IgD-negative memory B cell (primary cell): ENCODE results near the gene FSIP1. TPM values are rescaled to one million over a fixed set of nuclear protein-coding genes. Genes with fewer than 3 reads are reported as not detected.

ENCODE experiments used
- H3K27ac Mint-ChIP-seq, 3 donors: one replicate each; pipeline ENCODE4 v1.8.0; 2020 to 2022; ENCODE audit warnings: mild to moderate bottlenecking in 3 of 3, mixed read lengths in 3 of 3, moderate library complexity in 1 of 3
- H3K27me3 Mint-ChIP-seq: one replicate; pipeline ENCODE4 v1.8.0; 2021; ENCODE audit warnings: mixed read lengths
- H3K36me3 Mint-ChIP-seq: one replicate; pipeline ENCODE4 v1.8.0; 2020; ENCODE audit warnings: mild to moderate bottlenecking, mixed read lengths
- H3K4me1 Mint-ChIP-seq, 3 donors: one replicate each; pipeline ENCODE4 v1.8.0; 2020 to 2022; ENCODE audit warnings: mixed read lengths in 3 of 3, mild to moderate bottlenecking in 1 of 3
- H3K4me3 Mint-ChIP-seq, 4 donors: one replicate each; pipeline ENCODE4 v1.8.0; 2020 to 2022; ENCODE audit warnings: mild to moderate bottlenecking in 4 of 4, mixed read lengths in 4 of 4, moderate library complexity in 3 of 4
- H3K9me3 Mint-ChIP-seq, 3 donors: one replicate each; pipeline ENCODE4 v1.8.0; 2020 to 2021; ENCODE audit warnings: mixed read lengths in 3 of 3, mild to moderate bottlenecking in 1 of 3
- polyA plus RNA-seq: library from polyadenylated mRNA; unstranded; fragments of 300-500 nt; fragmentation: Illumina TruSeq; gene quantifications from one replicate; pipeline ENCODE4 v1.2.3, GENCODE V29; 2021

FSIP1 gene
- polyA plus RNA-seq, 1 donor from 2014 or later = 0.61 TPM

- Mint-ChIP-seq H3K4me3 (no peak overlapping the region), H3K27me3 (peaks cover 3% of the 10 kb centered on the region), H3K4me1 (no peaks in the 10 kb centered on the region), H3K9me3 (peaks cover 0 to 4% (median 0%) of the 10 kb centered on the region in 3 donors), H3K27ac (no peak overlapping the region), H3K36me3 (no peaks in the 10 kb centered on the region)
These were observed 52.1 kb downstream of the FSIP1 start for GRCh38 chr15:39730552-39730951.

- Mint-ChIP-seq H3K27ac (no peak overlapping the region), H3K4me3 (no peak overlapping the region), H3K27me3 (peaks cover 3% of the 10 kb centered on the region), H3K9me3 (peaks cover 0 to 4% (median 0%) of the 10 kb centered on the region in 3 donors), H3K4me1 (no peaks in the 10 kb centered on the region), H3K36me3 (no peaks in the 10 kb centered on the region)
These were observed 53.1 kb downstream of the FSIP1 start for GRCh38 chr15:39729500-39729899.

GRCh38 chr15:39728845-39729244 is 53.8 kb downstream of the FSIP1 start:
- Mint-ChIP-seq H3K36me3 (no peaks in the 10 kb centered on the region), H3K4me3 (no peak overlapping the region), H3K27me3 (peaks cover 3% of the 10 kb centered on the region), H3K27ac (no peak overlapping the region), H3K4me1 (no peaks in the 10 kb centered on the region), H3K9me3 (peaks cover 0 to 4% (median 0%) of the 10 kb centered on the region in 3 donors)

GRCh38 chr15:39721893-39722292 is 60.7 kb downstream of the FSIP1 start:
- Mint-ChIP-seq H3K4me3 (no peak overlapping the region), H3K27ac (no peak overlapping the region), H3K27me3 (no peaks in the 10 kb centered on the region), H3K9me3 (no peaks in the 10 kb centered on the region), H3K4me1 (no peaks in the 10 kb centered on the region), H3K36me3 (no peaks in the 10 kb centered on the region)

GRCh38 chr15:39720621-39721611 is 61.7 kb downstream of the FSIP1 start:
- no peaks in the 10 kb centered on the region for H3K27me3 Mint-ChIP-seq
- no peak overlapping the region for H3K27ac Mint-ChIP-seq
- H3K9me3 Mint-ChIP-seq = peaks cover 0 to 2% (median 2%) of the 10 kb centered on the region in 3 donors
- no peaks in the 10 kb centered on the region for H3K4me1 Mint-ChIP-seq
- no peaks in the 10 kb centered on the region for H3K36me3 Mint-ChIP-seq
- H3K4me3 Mint-ChIP-seq = no peak overlapping the region

GRCh38 chr15:39720081-39720480 is 62.6 kb downstream of the FSIP1 start:
- H3K4me1 Mint-ChIP-seq = no peaks in the 10 kb centered on the region
- no peaks in the 10 kb centered on the region for H3K27me3 Mint-ChIP-seq
- no peak overlapping the region for H3K4me3 Mint-ChIP-seq
- no peak overlapping the region for H3K27ac Mint-ChIP-seq
- no peaks in the 10 kb centered on the region for H3K36me3 Mint-ChIP-seq
- peaks cover 0 to 2% (median 2%) of the 10 kb centered on the region in 3 donors for H3K9me3 Mint-ChIP-seq

- H3K4me3 Mint-ChIP-seq = no peak overlapping the region
- no peaks in the 10 kb centered on the region for H3K4me1 Mint-ChIP-seq
- H3K36me3 Mint-ChIP-seq = no peaks in the 10 kb centered on the region
- no peak overlapping the region for H3K27ac Mint-ChIP-seq
- peaks cover 0 to 2% (median 2%) of the 10 kb centered on the region in 3 donors for H3K9me3 Mint-ChIP-seq
- H3K27me3 Mint-ChIP-seq = no peaks in the 10 kb centered on the region
These were observed 63.5 kb downstream of the FSIP1 start for GRCh38 chr15:39719109-39719508.

- no peaks in the 10 kb centered on the region for H3K27me3 Mint-ChIP-seq
- H3K27ac Mint-ChIP-seq = no peak overlapping the region
- no peaks in the 10 kb centered on the region for H3K36me3 Mint-ChIP-seq
- H3K4me1 Mint-ChIP-seq = no peaks in the 10 kb centered on the region
- no peak overlapping the region for H3K4me3 Mint-ChIP-seq
- H3K9me3 Mint-ChIP-seq = peaks cover 0 to 2% (median 2%) of the 10 kb centered on the region in 3 donors
These were observed 65.5 kb downstream of the FSIP1 start for GRCh38 chr15:39717134-39717533.

- Mint-ChIP-seq H3K27me3 (peaks cover 1% of the 10 kb centered on the region), H3K36me3 (no peaks in the 10 kb centered on the region), H3K4me1 (no peaks in the 10 kb centered on the region), H3K9me3 (peaks cover 0 to 2% (median 2%) of the 10 kb centered on the region in 3 donors), H3K4me3 (no peak overlapping the region), H3K27ac (no peak overlapping the region)
These were observed 68.4 kb downstream of the FSIP1 start for GRCh38 chr15:39714251-39714650.

GRCh38 chr15:39713846-39714245 is 68.8 kb downstream of the FSIP1 start:
- Mint-ChIP-seq H3K4me3 (no peak overlapping the region), H3K9me3 (peaks cover 0 to 2% (median 2%) of the 10 kb centered on the region in 3 donors), H3K4me1 (no peaks in the 10 kb centered on the region), H3K27me3 (peaks cover 1% of the 10 kb centered on the region), H3K27ac (no peak overlapping the region), H3K36me3 (no peaks in the 10 kb centered on the region)

- no peaks in the 10 kb centered on the region for H3K36me3 Mint-ChIP-seq
- no peak overlapping the region for H3K4me3 Mint-ChIP-seq
- peaks cover 1% of the 10 kb centered on the region for H3K27me3 Mint-ChIP-seq
- H3K27ac Mint-ChIP-seq = no peak overlapping the region
- no peaks in the 10 kb centered on the region for H3K4me1 Mint-ChIP-seq
- no peaks in the 10 kb centered on the region for H3K9me3 Mint-ChIP-seq
These were observed 72.0 kb downstream of the FSIP1 start for GRCh38 chr15:39710681-39711080.

GRCh38 chr15:39709941-39710340 is 72.7 kb downstream of the FSIP1 start:
- H3K36me3 Mint-ChIP-seq = no peaks in the 10 kb centered on the region
- no peak overlapping the region for H3K4me3 Mint-ChIP-seq
- no peaks in the 10 kb centered on the region for H3K9me3 Mint-ChIP-seq
- peaks cover 1% of the 10 kb centered on the region for H3K27me3 Mint-ChIP-seq
- no peak overlapping the region for H3K27ac Mint-ChIP-seq
- H3K4me1 Mint-ChIP-seq = no peaks in the 10 kb centered on the region

GRCh38 chr15:39706206-39706605 is 76.4 kb downstream of the FSIP1 start:
- Mint-ChIP-seq H3K4me1 (no peaks in the 10 kb centered on the region), H3K9me3 (no peaks in the 10 kb centered on the region), H3K4me3 (no peak overlapping the region), H3K27me3 (peaks cover under 1% of the 10 kb centered on the region), H3K36me3 (no peaks in the 10 kb centered on the region), H3K27ac (no peak overlapping the region)

- H3K4me3 Mint-ChIP-seq = no peak overlapping the region
- no peaks in the 10 kb centered on the region for H3K9me3 Mint-ChIP-seq
- H3K27me3 Mint-ChIP-seq = no peaks in the 10 kb centered on the region
- H3K36me3 Mint-ChIP-seq = no peaks in the 10 kb centered on the region
- H3K4me1 Mint-ChIP-seq = no peaks in the 10 kb centered on the region
- no peak overlapping the region for H3K27ac Mint-ChIP-seq
These were observed 78.0 kb downstream of the FSIP1 start for GRCh38 chr15:39704689-39705088.

GRCh38 chr15:39704235-39704634 is 78.4 kb downstream of the FSIP1 start:
- Mint-ChIP-seq H3K4me3 (no peak overlapping the region), H3K27ac (no peak overlapping the region), H3K9me3 (no peaks in the 10 kb centered on the region), H3K36me3 (no peaks in the 10 kb centered on the region), H3K4me1 (no peaks in the 10 kb centered on the region), H3K27me3 (no peaks in the 10 kb centered on the region)

- no peak overlapping the region for H3K4me3 Mint-ChIP-seq
- no peak overlapping the region for H3K27ac Mint-ChIP-seq
- no peaks in the 10 kb centered on the region for H3K27me3 Mint-ChIP-seq
- H3K9me3 Mint-ChIP-seq = no peaks in the 10 kb centered on the region
- no peaks in the 10 kb centered on the region for H3K4me1 Mint-ChIP-seq
- H3K36me3 Mint-ChIP-seq = no peaks in the 10 kb centered on the region
These were observed 80.7 kb downstream of the FSIP1 start for GRCh38 chr15:39701988-39702387.
